ENCODE data around the gene KIF26A.

KIF26A gene

DNA sequence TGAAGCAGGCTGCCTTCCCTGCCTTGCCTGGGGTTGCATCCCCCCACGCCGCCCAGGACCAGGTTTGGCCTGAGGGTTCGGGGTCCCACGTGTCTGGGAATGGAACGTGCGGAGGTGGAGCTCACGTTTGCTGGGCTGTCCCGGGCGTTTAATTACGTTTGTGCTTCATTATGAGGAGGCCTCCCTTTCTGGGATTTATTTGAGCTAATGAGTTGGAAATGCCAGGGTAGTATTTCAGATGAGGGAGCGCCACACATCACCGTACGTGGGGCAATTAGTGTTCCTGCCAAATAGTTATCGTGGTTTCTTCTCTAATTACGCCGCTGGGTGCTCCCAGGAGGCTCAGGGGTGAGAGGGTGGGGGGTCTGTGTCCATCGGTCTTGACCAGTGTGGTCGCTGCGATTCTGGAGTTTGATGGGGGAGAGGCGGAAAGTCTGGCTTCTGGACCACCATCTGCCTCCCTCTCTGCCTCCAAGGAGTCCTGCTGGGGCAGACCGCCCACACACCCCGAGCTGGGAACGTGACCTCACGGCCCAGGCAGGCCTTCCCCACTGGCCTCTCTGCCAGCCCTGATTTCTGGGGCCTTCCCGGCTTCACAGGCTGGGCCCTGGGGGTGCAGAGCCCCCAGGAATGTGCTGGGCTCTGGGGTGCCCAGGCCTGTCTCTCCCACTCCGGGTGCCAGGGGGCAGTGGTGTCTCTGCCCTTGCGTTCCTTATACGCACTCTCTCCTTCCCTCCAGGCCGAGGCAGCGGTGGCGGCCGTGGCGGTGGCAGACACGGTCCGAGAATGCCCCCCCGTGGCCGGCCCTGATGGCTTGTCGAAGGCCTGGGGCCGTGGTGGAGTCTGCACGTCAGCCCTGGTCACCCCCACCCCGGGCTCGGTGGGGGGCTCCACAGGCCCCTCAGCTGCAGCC is 18.9 kb downstream of the KIF26A start:
- H3K27ac ChIP-seq, result no peak overlapping the region
- TF ChIP-seq, protein P1, sequence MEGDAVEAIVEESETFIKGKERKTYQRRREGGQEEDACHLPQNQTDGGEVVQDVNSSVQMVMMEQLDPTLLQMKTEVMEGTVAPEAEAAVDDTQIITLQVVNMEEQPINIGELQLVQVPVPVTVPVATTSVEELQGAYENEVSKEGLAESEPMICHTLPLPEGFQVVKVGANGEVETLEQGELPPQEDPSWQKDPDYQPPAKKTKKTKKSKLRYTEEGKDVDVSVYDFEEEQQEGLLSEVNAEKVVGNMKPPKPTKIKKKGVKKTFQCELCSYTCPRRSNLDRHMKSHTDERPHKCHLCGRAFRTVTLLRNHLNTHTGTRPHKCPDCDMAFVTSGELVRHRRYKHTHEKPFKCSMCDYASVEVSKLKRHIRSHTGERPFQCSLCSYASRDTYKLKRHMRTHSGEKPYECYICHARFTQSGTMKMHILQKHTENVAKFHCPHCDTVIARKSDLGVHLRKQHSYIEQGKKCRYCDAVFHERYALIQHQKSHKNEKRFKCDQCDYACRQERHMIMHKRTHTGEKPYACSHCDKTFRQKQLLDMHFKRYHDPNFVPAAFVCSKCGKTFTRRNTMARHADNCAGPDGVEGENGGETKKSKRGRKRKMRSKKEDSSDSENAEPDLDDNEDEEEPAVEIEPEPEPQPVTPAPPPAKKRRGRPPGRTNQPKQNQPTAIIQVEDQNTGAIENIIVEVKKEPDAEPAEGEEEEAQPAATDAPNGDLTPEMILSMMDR (conservative IDR thresholded peaks at IDR 0.05), result peak; percentile 52; the same call in 1 of the 2 replicates
- no peak for TF ChIP-seq ZFX (IDR thresholded peaks at IDR 0.05)

DNA sequence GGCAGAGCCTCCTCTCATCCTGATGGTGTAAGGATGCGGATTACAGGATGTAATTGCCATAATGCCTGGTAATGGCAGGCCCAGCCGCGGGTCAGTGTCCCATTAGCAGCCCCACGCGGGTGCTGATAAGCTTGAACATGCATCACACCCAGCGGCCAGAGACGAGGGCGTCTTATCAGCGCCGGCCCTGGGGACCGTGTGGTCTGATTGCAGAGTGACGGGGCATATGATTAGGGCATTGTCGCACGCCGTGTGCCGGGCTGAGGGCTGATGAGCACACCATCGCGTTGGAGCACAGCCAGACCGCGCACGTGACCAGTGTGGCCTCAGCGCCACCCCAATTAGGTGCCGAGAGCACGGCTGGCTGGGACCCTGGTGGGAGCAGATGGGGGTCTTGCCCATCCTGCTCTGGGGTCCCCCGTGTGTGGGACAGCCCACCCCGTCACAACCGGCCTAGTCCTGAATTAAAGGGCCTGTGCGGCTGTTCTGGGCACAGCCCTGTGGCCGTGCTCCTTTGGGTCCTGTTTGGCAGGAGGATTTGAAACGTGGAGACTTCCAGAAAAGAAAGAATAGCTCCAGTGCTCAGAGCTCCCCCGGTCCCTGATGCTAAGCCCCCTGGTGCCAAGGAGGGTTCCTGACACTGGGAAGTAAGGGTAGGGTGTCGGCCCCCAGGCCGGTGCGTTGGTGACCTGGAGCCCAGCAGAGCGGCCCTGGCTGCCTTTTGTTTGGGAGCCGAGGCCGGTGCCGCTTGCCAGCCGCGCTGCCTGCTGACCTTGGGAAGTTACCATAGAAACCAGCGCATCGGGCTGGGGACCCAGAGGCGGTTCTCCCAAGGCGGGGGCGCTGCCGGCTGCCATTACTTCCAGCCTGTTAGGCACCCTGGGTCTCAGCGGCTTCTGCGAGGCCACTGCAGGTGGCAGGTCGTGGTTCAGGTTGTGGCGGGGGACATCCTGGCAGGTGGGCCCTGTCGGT is 20.7 kb downstream of the KIF26A start:
- H3K27ac ChIP-seq, result no peak overlapping the region
- TF ChIP-seq ZFX (IDR thresholded peaks at IDR 0.05), result no peak
- TF ChIP-seq, protein P1 (conservative IDR thresholded peaks at IDR 0.05), result no peak

DNA sequence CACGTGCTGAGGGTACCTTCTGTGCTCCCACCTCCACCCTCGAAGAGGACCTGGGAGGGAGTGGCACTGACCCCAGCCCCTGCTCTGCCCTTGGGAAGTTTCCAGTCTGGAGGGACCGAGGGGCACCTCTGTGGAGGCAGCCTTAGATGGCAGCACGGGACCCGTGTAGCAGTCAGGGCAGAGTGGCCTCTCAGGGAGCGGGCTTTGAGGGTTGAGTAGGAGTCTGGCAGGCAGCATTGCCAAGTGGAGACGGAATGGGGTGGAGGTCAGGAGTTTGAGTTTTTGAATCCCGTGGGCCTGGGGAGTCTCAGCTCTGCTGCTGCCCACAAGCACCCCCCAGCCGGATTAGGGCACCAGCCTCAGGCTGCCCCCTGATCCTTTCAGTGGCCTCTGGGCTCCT is 21.6 kb downstream of the KIF26A start:
- TF ChIP-seq, protein P1 (conservative IDR thresholded peaks at IDR 0.05), result no peak
- TF ChIP-seq ZFX (IDR thresholded peaks at IDR 0.05), result no peak
- H3K27ac ChIP-seq, result no peak overlapping the region

DNA sequence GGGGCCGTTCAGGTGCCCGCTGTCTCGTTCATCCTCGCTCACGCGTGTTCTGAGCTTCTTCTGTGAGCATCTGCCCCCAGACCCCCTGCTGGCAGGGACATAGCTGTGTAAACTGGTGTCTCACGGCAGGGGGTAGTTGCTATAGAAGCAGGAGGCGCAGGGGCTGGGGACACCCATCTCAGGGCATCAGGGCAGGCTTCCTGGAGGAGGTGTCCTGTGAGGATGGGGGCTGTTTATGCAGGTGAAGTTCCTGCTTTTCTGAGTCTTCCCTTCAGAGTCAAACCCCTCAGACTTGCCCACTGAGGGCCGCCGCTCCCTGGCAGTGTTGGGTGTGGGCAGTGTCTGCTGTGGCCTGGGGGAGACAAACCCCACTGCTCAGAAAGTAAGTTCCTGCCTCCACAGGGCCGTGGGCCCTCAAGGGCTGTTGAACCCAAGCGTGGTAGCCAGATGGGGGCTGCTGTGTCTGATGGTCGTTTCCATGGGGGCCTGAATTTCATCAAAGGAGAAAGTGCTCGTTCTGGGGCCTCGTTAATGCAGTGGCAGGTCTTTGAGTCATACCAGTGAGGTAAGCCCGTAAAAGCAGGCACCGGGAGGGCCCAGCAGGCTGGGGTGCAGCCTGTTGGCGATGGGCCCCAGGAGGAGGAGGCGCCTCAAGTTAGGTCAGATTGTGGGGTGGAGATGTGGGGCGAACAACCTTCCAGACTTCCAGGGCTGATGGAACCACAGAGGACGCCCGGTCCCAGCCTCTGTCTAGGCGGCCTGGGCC is 23.4 kb downstream of the KIF26A start:
- no peak overlapping the region for H3K27ac ChIP-seq
- no peak for TF ChIP-seq ZFX (IDR thresholded peaks at IDR 0.05)
- TF ChIP-seq, protein P1 (conservative IDR thresholded peaks at IDR 0.05), result no peak

DNA sequence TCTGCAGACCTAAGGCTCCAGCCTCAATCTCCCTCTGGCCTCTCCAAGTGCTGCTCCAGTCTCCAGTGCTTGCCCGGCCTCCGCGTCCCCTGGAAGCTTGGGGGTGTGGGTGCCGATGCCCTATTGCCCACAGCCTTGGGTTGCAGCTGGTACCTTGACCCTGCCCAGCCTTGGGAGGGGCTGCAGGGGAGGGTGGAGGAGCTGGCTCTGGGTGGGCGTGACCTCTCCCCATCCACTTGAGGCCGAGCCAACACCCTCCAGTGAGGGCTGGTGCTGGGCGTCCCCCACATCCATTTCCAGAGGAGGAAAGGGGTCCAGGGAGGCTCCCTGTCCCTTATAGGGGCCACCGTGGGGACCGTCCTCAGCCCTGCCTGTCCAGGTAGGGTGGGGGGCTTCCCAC is 24.1 kb downstream of the KIF26A start:
- TF ChIP-seq, protein P1 (conservative IDR thresholded peaks at IDR 0.05), result no peak
- TF ChIP-seq ZFX (IDR thresholded peaks at IDR 0.05), result no peak
- H3K27ac ChIP-seq, result no peak overlapping the region

DNA sequence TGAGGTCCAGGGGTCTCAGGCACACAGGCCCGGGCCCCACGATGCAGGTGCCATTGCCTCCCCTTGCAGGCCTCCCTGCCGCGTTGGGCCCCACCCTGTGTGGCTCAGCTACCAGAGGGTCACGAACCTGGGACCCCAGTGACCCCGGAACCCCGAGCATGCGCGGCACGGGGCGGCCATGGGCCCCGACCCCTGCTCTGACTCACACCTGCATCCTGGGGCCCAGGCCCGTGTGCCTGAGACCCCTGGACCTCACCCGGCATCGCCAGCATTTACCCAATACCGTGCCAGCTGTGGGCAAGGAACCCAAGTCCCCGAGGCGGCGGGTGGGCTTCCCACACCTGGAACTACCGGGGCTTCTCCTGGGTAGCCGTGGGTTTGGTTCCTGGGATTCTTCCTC is 25.2 kb downstream of the KIF26A start:
- no peak overlapping the region for H3K27ac ChIP-seq
- TF ChIP-seq, protein P1 (conservative IDR thresholded peaks at IDR 0.05), result no peak
